HEK293T (cell line): ENCODE measurements around the gene CFAP61.
"Not testable (repeated sequence)": the region's sequence is repeated elsewhere in the genome, so short reads cannot be mapped to it uniquely, and the experiment has no call there.

Experiments
- CTCF ChIA-PET: fragments of 350-600 bp; formaldehyde crosslinking; extraction: SDS; loops from one replicate; lab custom pipeline; 2021; ENCODE audit warnings: antibody characterized with exemption, inconsistent platforms; lab: Yijun Ruan, JAX
- POLR2A ChIA-PET: fragments of 350-600 bp; formaldehyde crosslinking; extraction: SDS; loops from one replicate; lab custom pipeline; 2020; ENCODE audit warnings: antibody characterized with exemption, inconsistent platforms; lab: Yijun Ruan, JAX
- DNase-seq: peaks from one replicate; pipeline ENCODE4 v3.0.0; 2012; ENCODE audit warnings: mixed read lengths; ENCODE audit errors: extremely low spot score
- ARNT ChIP-seq: fragments of 450-650 bp; IDR thresholded peaks from 2 replicates; pipeline ENCODE4 v1.6.1; 2017; ENCODE audit warnings: mild to moderate bottlenecking
- BHLHE40 ChIP-seq: fragments of 450-650 bp; IDR thresholded peaks from 2 replicates; pipeline ENCODE4 v1.6.1; 2016; ENCODE audit warnings: mild to moderate bottlenecking, moderate library complexity, borderline replicate concordance
- CTBP1 ChIP-seq: fragments of 450-650 bp; IDR thresholded peaks from 2 replicates; pipeline ENCODE4 v1.6.1; 2016; ENCODE audit warnings: borderline replicate concordance
- ELF4 ChIP-seq: fragments of 450-650 bp; IDR thresholded peaks from 2 replicates; pipeline ENCODE4 v1.6.1; 2017; ENCODE audit warnings: antibody characterized with exemption
- FOXA1 ChIP-seq: fragments of 450-650 bp; IDR thresholded peaks from 2 replicates; pipeline ENCODE4 v1.6.1; 2016; ENCODE audit warnings: mild to moderate bottlenecking
- FOXK2 ChIP-seq: fragments of 450-650 bp; IDR thresholded peaks from 2 replicates; pipeline ENCODE4 v1.6.1; 2016; ENCODE audit warnings: mild to moderate bottlenecking
- FOXM1 ChIP-seq: fragments of 450-650 bp; IDR thresholded peaks from 2 replicates; pipeline ENCODE4 v1.6.1; 2017; ENCODE audit warnings: mild to moderate bottlenecking, borderline replicate concordance
- HDGF ChIP-seq: fragments of 450-650 bp; IDR thresholded peaks from 2 replicates; pipeline ENCODE4 v1.6.1; 2017; ENCODE audit warnings: antibody characterized with exemption, borderline replicate concordance
- L3MBTL2 ChIP-seq: fragments of 450-650 bp; conservative IDR thresholded peaks from 2 replicates; pipeline ENCODE4 v1.6.1; 2016; ENCODE audit warnings: mild to moderate bottlenecking
- LEF1 ChIP-seq: fragments of 450-650 bp; IDR thresholded peaks from 2 replicates; pipeline ENCODE4 v1.6.1; 2017; ENCODE audit warnings: mild to moderate bottlenecking, borderline replicate concordance
- NFRKB ChIP-seq: fragments of 450-650 bp; IDR thresholded peaks from 2 replicates; pipeline ENCODE4 v1.6.1; 2016; ENCODE audit warnings: mild to moderate bottlenecking, moderate library complexity
- SP1 ChIP-seq: fragments of 450-650 bp; IDR thresholded peaks from 2 replicates; pipeline ENCODE4 v1.6.1; 2017
- SUZ12 ChIP-seq: fragments of 450-650 bp; IDR thresholded peaks from 2 replicates; pipeline ENCODE4 v1.6.1; 2016; ENCODE audit warnings: mild to moderate bottlenecking
- TARDBP ChIP-seq: fragments of 450-650 bp; IDR thresholded peaks from 2 replicates; pipeline ENCODE4 v1.6.1; 2016
- ZNF384 ChIP-seq: fragments of 450-650 bp; IDR thresholded peaks from 2 replicates; pipeline ENCODE4 v1.6.1; 2016
- TF ChIP-seq, protein P1 (sequence below): fragments of 450-650 bp; IDR thresholded peaks from 2 replicates; pipeline ENCODE4 v1.6.1; 2016

The CFAP61 gene

DNA sequence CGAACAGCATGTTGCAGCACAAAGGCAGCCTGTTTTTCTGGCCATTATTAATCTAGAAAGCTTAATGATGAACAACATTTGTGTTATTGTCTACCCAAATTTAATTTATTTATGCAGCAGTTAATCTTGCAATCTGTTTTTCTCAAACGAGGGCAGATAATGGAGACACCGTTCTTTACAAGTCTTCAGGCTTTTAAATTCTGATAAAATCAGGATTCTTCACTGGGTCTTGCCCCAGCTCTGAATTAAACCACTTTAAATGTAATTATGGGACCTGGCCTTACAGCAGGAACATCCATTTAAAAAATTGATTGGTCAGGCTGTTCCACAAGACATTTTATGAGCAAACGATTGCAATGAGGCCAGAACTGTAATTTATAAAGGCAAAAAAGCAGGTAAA lies 289.0 kb downstream of the CFAP61 start:
- DNase-seq: no peak
- TF ChIP-seq TARDBP (no peak), FOXA1 (no peak), FOXK2 (no peak), L3MBTL2 (no peak), NFRKB (no peak), SUZ12 (no peak), SP1 (no peak), CTBP1 (no peak), ELF4 (no peak), ZNF384 (no peak), FOXM1 (no peak), BHLHE40 (no peak), HDGF (no peak), ARNT (no peak), LEF1 (no peak)
- TF ChIP-seq, protein P1, sequence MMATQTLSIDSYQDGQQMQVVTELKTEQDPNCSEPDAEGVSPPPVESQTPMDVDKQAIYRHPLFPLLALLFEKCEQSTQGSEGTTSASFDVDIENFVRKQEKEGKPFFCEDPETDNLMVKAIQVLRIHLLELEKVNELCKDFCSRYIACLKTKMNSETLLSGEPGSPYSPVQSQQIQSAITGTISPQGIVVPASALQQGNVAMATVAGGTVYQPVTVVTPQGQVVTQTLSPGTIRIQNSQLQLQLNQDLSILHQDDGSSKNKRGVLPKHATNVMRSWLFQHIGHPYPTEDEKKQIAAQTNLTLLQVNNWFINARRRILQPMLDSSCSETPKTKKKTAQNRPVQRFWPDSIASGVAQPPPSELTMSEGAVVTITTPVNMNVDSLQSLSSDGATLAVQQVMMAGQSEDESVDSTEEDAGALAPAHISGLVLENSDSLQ: no peak
- POLR2A ChIA-PET: no interaction called here
- CTCF ChIA-PET: no interaction called here

DNA sequence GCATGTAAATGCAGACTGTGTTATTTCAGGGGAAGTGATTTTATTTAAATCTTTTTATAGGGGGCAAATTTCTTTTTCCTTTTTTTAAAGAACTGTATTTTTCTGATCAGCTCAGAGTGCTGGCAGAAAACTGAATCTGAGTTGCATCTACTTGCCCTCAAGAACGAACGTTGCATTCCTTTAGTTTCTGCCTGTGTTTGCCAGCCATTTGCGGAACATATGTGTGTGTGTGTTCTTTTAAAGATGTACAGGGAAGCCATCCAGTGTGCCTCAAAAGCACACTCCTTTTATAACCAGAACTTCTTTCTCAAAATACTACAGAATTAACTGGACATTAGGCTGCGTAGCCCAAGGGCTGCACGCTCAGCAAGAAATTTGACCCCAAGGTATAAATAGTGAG lies 289.7 kb downstream of the CFAP61 start:
- no peak for DNase-seq
- POLR2A ChIA-PET: no interaction called here
- no peak for TF ChIP-seq ZNF384
- no peak for TF ChIP-seq SUZ12
- TF ChIP-seq SP1: no peak
- TF ChIP-seq CTBP1: no peak
- no peak for TF ChIP-seq FOXA1
- TF ChIP-seq TARDBP: no peak
- no peak for TF ChIP-seq ARNT
- TF ChIP-seq ELF4: no peak
- no peak for TF ChIP-seq FOXM1
- no peak for TF ChIP-seq NFRKB
- no peak for TF ChIP-seq L3MBTL2
- no peak for TF ChIP-seq FOXK2
- CTCF ChIA-PET: no interaction called here

GRCh38 chr20:20343932-20344331 lies 291.6 kb downstream of the CFAP61 start:
- ChIA-PET POLR2A (no interaction called here), CTCF (interaction anchor here (1.0 kb wide), 1 partner anchor 12 kb away, joined by 3 read pairs; no protein-coding TSS in a partner anchor)
- DNase-seq: no peak
- TF ChIP-seq ELF4 (no peak), NFRKB (no peak), SUZ12 (no peak), ZNF384 (no peak), FOXM1 (no peak), TARDBP (no peak), BHLHE40 (no peak), SP1 (no peak), ARNT (no peak)

- ChIA-PET CTCF (no interaction called here), POLR2A (no interaction called here)
- no peak for DNase-seq
- no peak for TF ChIP-seq TARDBP
- no peak for TF ChIP-seq L3MBTL2
- TF ChIP-seq ZNF384: no peak
- TF ChIP-seq SUZ12: no peak
- TF ChIP-seq, protein P1: no peak
- TF ChIP-seq CTBP1: no peak
- TF ChIP-seq FOXK2: no peak
- no peak for TF ChIP-seq FOXM1
- no peak for TF ChIP-seq ARNT
- no peak for TF ChIP-seq HDGF
- no peak for TF ChIP-seq SP1
- no peak for TF ChIP-seq ELF4
Observed at GRCh38 chr20:20344476-20344875, 292.1 kb downstream of the CFAP61 start.

- no peak for DNase-seq
- TF ChIP-seq SUZ12 (no peak), ZNF384 (no peak), TARDBP (no peak), FOXK2 (no peak), HDGF (no peak), NFRKB (no peak), CTBP1 (no peak), LEF1 (no peak), ELF4 (no peak), ARNT (no peak), FOXA1 (no peak), BHLHE40 (no peak), FOXM1 (no peak), SP1 (no peak), L3MBTL2 (no peak)
- TF ChIP-seq, protein P1: no peak
- ChIA-PET CTCF (no interaction called here), POLR2A (no interaction called here)
Observed at GRCh38 chr20:20353576-20353975, 301.2 kb downstream of the CFAP61 start.

DNA sequence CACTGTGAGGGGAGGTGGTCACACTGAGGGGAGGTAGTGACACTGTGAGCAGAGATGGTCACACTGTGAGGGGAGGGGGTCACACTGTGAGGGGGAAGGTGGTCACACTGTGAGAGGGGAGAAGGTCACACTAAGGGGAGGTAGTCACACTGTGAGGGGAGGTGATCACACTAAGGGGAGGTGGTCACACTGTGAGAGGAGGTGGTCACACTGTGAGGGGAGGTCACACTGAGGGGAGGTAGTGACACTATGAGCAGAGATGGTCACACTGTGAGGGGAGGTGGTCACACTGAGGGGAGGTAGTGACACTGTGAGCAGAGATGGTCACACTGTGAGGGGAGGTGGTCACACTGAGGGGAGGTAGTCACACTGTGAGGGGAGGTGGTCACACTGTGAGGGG lies 303.2 kb downstream of the CFAP61 start:
- DNase-seq, CTCF ChIA-PET, POLR2A ChIA-PET: not testable (repeated sequence)

DNA sequence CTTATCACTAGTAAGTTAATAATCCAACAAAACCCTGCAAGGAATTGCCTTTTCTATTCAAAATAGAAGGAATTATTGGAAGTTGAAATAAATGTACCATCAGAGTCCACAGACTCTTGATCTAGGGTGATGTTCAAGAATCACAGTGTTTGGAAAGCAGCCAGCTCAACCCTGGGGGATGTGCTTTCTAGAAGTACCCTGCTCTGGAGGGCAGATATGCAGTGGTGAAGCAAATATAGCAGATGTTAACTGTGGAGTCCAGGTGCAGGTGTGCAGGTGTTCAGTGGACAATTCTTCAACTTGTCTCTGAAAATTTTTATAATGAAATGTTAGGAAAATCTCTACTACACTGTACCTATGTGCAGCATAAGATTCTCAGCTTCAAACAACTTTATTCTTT lies 306.5 kb downstream of the CFAP61 start:
- ChIA-PET CTCF (no interaction called here), POLR2A (no interaction called here)

More for the DNA sequence above, 306.5 kb downstream of the CFAP61 start:
- TF ChIP-seq BHLHE40 (no peak), L3MBTL2 (no peak), SP1 (no peak), ZNF384 (no peak), HDGF (no peak), FOXK2 (no peak), FOXM1 (no peak), SUZ12 (no peak), CTBP1 (no peak), ELF4 (no peak), FOXA1 (no peak), LEF1 (no peak), NFRKB (no peak), TARDBP (no peak), ARNT (no peak)
- TF ChIP-seq, protein P1: no peak
- no peak for DNase-seq
